ENCODE results near the gene CCDC38.
A peak's percentile ranks its signal among the peaks of the same experiment; 100 is the strongest.

CCDC38 gene

DNA sequence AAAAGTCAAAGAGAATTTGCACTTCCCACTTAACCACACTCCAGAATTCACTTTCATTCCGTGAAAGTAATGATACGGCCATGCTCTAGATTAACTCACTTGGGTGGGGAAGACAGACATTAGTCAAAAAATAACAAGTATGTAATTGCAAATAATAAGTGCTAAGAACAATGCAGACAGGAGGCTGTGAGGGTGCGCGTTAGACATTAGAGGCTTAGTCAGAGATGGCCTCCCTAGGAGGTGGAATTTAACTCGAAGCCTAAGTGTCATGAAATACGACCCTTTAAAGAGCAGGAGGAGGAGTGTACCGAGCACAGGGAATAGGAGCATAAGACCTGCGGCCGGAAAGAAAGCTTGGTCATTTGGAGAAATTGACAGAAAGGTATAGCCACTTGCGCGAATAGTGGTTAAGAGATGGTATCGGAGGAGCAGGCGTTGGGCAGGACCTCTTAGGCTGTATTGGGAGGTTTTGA, 83.0 kb downstream of the CCDC38 start:
- Histone ChIP-seq H3K4me1 (ENCODE audit: control insufficient read depth, low read depth, low read length) (peaks cover 12% of the 10 kb centered on the region), H2BK15ac (replicated peaks; ENCODE audit: low read depth) (no peak overlapping the region), H3K56ac (ENCODE audit: low read length) (peak overlapping the region; percentile 95), H3K4me2 (ENCODE audit: low read length) (peak overlapping the region; percentile 75), H2AK5ac (ENCODE audit: low read length) (no peak overlapping the region), H3K27me3 (ENCODE audit: insufficient read depth, low read length, poor library complexity) (no peaks in the 10 kb centered on the region), H4K5ac (ENCODE audit: low read length) (no peak overlapping the region), H3K79me2 (ENCODE audit: control insufficient read depth, insufficient read depth, low read length) (peaks cover 41% of the 10 kb centered on the region), H2BK120ac (ENCODE audit: low read depth, low read length) (no peak overlapping the region), H3K36me3 (ENCODE audit: control insufficient read depth, insufficient read depth, low read length) (peaks cover 2% of the 10 kb centered on the region), H3K18ac (ENCODE audit: low read length) (peak overlapping the region; percentile 12), H3K4ac (ENCODE audit: low read depth, low read length) (peak overlapping the region; percentile 44), H2BK5ac (ENCODE audit: low read length) (no peak overlapping the region), H3K79me1 (ENCODE audit: low read length) (peaks cover 8% of the 10 kb centered on the region), H3K9ac (ENCODE audit: low read length) (peak overlapping the region; percentile 85), H4K8ac (ENCODE audit: low read depth, low read length) (no peak overlapping the region), H3K27ac (ENCODE audit: low read depth, low read length) (peak overlapping the region; percentile 48), H3K4me3 (ENCODE audit: low read length) (peak overlapping the region; percentile 72), H3K23ac (ENCODE audit: low read length) (no peak overlapping the region)
- peak; percentile 78 for DNase-seq
- WGBS (ENCODE audit: extremely low coverage, insufficient coverage, low lambda C conversion rate) = no CpG with 5 or more reads among the region's 13 CpGs

DNA sequence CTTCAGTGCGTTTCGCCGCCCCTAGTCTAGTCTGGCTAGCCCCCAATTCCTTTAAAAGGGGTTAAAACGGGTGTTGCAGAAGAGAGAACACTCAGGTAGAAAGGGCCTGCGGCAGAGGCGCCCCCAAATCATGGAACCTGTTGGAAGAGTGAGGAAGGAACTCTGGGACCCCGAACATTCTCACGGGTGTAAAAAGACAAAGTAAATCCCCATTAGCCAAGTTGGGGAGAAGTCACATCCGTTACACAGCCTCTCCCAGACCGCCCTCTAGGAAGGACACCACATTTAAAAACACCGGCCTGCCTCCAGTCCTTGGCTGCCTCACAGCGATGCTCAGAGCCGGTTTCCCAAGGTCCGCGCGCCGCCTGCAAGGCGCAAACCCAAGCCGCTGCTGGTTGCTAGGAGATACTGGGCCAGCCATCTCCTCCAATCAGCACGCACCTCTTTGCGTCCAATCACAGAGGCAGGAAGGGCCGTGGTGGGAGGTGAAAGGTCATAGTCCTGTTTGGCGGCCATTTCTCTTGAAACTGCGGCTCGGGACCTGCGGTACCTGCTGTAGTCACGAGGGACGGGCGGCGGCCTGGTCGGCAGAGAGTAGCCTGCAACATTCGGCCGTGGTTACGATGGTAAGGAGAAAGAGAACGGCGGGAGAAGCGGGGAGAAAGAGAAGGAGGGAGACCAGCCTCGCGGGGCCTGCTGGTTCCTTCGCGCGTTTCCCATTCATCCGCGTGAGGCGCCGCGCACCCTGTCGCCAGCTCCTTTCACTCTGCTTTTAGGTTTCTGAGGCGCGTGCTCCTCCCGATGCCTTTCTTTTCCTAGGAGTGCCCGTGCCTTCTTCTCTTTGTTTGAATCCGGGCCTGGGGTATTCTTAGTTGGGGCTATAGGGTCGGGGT, 83.7 kb downstream of the CCDC38 start, which contains the start of gene SNRPF:
Gene SNRPF (plus strand): TSS at position 502 of the 893 bp plus-strand sequence. CDS start 122 bp downstream, at position 624.
- Histone ChIP-seq H2BK15ac (replicated peaks; ENCODE audit: low read depth) (no peak within 1 kb of the TSS), H3K4me1 (ENCODE audit: control insufficient read depth, low read depth, low read length) (peaks cover 14% of the 10 kb centered on the region), H2AK5ac (ENCODE audit: low read length) (no peak within 1 kb of the TSS), H3K18ac (ENCODE audit: low read length) (peak within 1 kb of the TSS; percentile 12), H3K56ac (ENCODE audit: low read length) (peak within 1 kb of the TSS; percentile 95), H2BK120ac (ENCODE audit: low read depth, low read length) (no peak within 1 kb of the TSS), H3K4me2 (ENCODE audit: low read length) (peak within 1 kb of the TSS; percentile 90), H2BK5ac (ENCODE audit: low read length) (peak within 1 kb of the TSS; percentile 17), H4K5ac (ENCODE audit: low read length) (no peak within 1 kb of the TSS), H3K36me3 (ENCODE audit: control insufficient read depth, insufficient read depth, low read length) (peaks cover 2% of the 10 kb centered on the region), H3K79me2 (ENCODE audit: control insufficient read depth, insufficient read depth, low read length) (peaks cover 41% of the 10 kb centered on the region), H3K4me3 (ENCODE audit: low read length) (peak within 1 kb of the TSS; percentile 72), H4K8ac (ENCODE audit: low read depth, low read length) (peak within 1 kb of the TSS; percentile 16), H3K4ac (ENCODE audit: low read depth, low read length) (peak within 1 kb of the TSS; percentile 44), H3K79me1 (ENCODE audit: low read length) (peaks cover 8% of the 10 kb centered on the region), H3K9ac (ENCODE audit: low read length) (peak within 1 kb of the TSS; percentile 85), H3K27me3 (ENCODE audit: insufficient read depth, low read length, poor library complexity) (no peaks in the 10 kb centered on the region), H3K23ac (ENCODE audit: low read length) (peak within 1 kb of the TSS; percentile 96), H3K27ac (ENCODE audit: low read depth, low read length) (peak within 1 kb of the TSS; percentile 48)
- no CpG with 5 or more reads among the region's 54 CpGs for WGBS (ENCODE audit: extremely low coverage, insufficient coverage, low lambda C conversion rate)
- DNase-seq = peak; percentile 99

DNA sequence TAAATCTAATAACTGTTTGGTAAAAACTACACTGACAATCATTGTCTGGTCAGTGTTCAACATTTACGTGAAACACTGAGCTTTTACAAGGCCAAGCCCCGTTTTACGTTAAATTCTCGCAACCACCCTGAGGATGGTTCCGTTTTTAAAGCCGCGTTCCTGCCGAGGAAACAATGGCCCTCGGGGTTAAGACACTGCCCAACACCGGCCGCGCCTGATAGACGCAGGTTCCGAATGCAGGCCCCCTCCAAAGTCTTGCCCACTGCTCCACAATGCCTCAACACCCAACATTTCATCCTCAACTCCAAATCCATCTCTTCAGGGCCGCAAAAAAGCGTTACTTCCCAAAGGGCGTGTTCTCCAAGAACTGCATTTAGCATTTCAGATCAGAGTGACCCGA, 84.6 kb downstream of the CCDC38 start:
- peak overlapping the region; percentile 8 for H3K4me3 ChIP-seq (ENCODE audit: low read length)
- peaks cover 16% of the 10 kb centered on the region for H3K4me1 ChIP-seq (ENCODE audit: control insufficient read depth, low read depth, low read length)
- H4K8ac ChIP-seq (ENCODE audit: low read depth, low read length) = peak overlapping the region; percentile 16
- H2BK5ac ChIP-seq (ENCODE audit: low read length) = peak overlapping the region; percentile 17
- no peak overlapping the region for H3K4ac ChIP-seq (ENCODE audit: low read depth, low read length)
- no peak overlapping the region for H2AK5ac ChIP-seq (ENCODE audit: low read length)
- H2BK15ac ChIP-seq (replicated peaks; ENCODE audit: low read depth) = no peak overlapping the region
- H3K27ac ChIP-seq (ENCODE audit: low read depth, low read length) = no peak overlapping the region
- no peak overlapping the region for H4K5ac ChIP-seq (ENCODE audit: low read length)
- peak overlapping the region; percentile 67 for H3K9ac ChIP-seq (ENCODE audit: low read length)
- peaks cover 34% of the 10 kb centered on the region for H3K79me2 ChIP-seq (ENCODE audit: control insufficient read depth, insufficient read depth, low read length)
- peaks cover 3% of the 10 kb centered on the region for H3K79me1 ChIP-seq (ENCODE audit: low read length)
- H3K23ac ChIP-seq (ENCODE audit: low read length) = peak overlapping the region; percentile 96
- H3K56ac ChIP-seq (ENCODE audit: low read length) = peak overlapping the region; percentile 81
- H3K36me3 ChIP-seq (ENCODE audit: control insufficient read depth, insufficient read depth, low read length) = peaks cover 2% of the 10 kb centered on the region
- H3K4me2 ChIP-seq (ENCODE audit: low read length) = peak overlapping the region; percentile 82
- no CpG with 5 or more reads among the region's 18 CpGs for WGBS (ENCODE audit: extremely low coverage, insufficient coverage, low lambda C conversion rate)
- H2BK120ac ChIP-seq (ENCODE audit: low read depth, low read length) = no peak overlapping the region
- H3K18ac ChIP-seq (ENCODE audit: low read length) = no peak overlapping the region
- no peak for DNase-seq
- no peaks in the 10 kb centered on the region for H3K27me3 ChIP-seq (ENCODE audit: insufficient read depth, low read length, poor library complexity)

DNA sequence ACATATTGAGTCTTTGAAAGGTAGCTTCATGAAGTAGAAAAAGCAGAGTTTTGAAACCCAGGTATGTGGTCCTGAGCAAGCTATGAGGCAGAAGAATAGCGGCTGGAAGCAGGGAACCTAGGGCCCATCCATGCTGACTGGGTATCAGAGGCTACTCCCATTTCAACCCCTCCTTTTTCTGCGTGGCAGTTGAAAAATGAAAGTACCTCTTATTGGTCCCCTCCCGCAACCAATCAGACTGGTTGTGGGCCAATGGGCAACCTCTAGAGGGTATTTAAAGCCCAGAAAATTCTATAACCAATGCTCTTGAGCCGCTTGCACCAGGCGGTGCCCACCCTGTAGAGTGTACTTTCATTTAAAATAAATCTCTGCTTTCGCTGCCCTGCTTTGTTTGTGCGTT, 85.3 kb downstream of the CCDC38 start:
- Histone ChIP-seq H3K4me2 (ENCODE audit: low read length) (no peak overlapping the region), H3K27me3 (ENCODE audit: insufficient read depth, low read length, poor library complexity) (no peaks in the 10 kb centered on the region), H3K79me2 (ENCODE audit: control insufficient read depth, insufficient read depth, low read length) (peaks cover 28% of the 10 kb centered on the region), H3K18ac (ENCODE audit: low read length) (no peak overlapping the region), H4K8ac (ENCODE audit: low read depth, low read length) (no peak overlapping the region), H3K23ac (ENCODE audit: low read length) (no peak overlapping the region), H3K56ac (ENCODE audit: low read length) (no peak overlapping the region), H2BK15ac (replicated peaks; ENCODE audit: low read depth) (no peak overlapping the region), H3K9ac (ENCODE audit: low read length) (no peak overlapping the region), H2AK5ac (ENCODE audit: low read length) (no peak overlapping the region), H3K36me3 (ENCODE audit: control insufficient read depth, insufficient read depth, low read length) (peaks cover 2% of the 10 kb centered on the region), H3K4me1 (ENCODE audit: control insufficient read depth, low read depth, low read length) (peaks cover 16% of the 10 kb centered on the region), H2BK5ac (ENCODE audit: low read length) (no peak overlapping the region), H2BK120ac (ENCODE audit: low read depth, low read length) (no peak overlapping the region), H3K27ac (ENCODE audit: low read depth, low read length) (no peak overlapping the region), H4K5ac (ENCODE audit: low read length) (no peak overlapping the region), H3K4ac (ENCODE audit: low read depth, low read length) (no peak overlapping the region), H3K79me1 (ENCODE audit: low read length) (peaks cover 3% of the 10 kb centered on the region), H3K4me3 (ENCODE audit: low read length) (no peak overlapping the region)
- DNase-seq = peak; percentile 40
- WGBS (ENCODE audit: extremely low coverage, insufficient coverage, low lambda C conversion rate) = no CpG with 5 or more reads among the region's 7 CpGs

DNA sequence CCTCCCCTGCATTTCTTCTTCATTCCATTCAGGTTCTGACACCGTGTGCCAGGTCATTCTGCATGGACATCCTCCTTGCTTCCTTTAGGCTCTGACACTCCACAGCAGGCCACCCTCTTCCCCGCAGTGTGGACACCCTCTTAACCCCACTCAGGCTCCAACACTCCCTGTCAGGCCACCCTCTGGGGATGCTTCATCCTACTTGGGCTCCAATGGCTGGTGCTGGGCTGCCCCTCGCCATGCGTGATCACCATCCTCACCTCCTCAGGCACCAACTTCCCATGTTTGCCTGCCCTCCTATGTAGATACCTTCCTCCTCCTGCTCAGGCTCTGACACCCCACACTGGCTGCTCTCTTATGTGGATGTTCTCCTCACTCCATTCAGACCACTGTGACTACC, 90.3 kb downstream of the CCDC38 start:
- Histone ChIP-seq H3K56ac (ENCODE audit: low read length) (no peak overlapping the region), H3K4me2 (ENCODE audit: low read length) (no peak overlapping the region), H3K27ac (ENCODE audit: low read depth, low read length) (no peak overlapping the region), H2BK15ac (replicated peaks; ENCODE audit: low read depth) (no peak overlapping the region), H3K79me1 (ENCODE audit: low read length) (no peaks in the 10 kb centered on the region), H3K18ac (ENCODE audit: low read length) (no peak overlapping the region), H3K36me3 (ENCODE audit: control insufficient read depth, insufficient read depth, low read length) (no peaks in the 10 kb centered on the region), H3K79me2 (ENCODE audit: control insufficient read depth, insufficient read depth, low read length) (no peaks in the 10 kb centered on the region), H3K4ac (ENCODE audit: low read depth, low read length) (no peak overlapping the region), H3K23ac (ENCODE audit: low read length) (no peak overlapping the region), H4K8ac (ENCODE audit: low read depth, low read length) (no peak overlapping the region), H3K4me3 (ENCODE audit: low read length) (no peak overlapping the region), H3K27me3 (ENCODE audit: insufficient read depth, low read length, poor library complexity) (no peaks in the 10 kb centered on the region), H2BK120ac (ENCODE audit: low read depth, low read length) (no peak overlapping the region), H2AK5ac (ENCODE audit: low read length) (no peak overlapping the region), H3K4me1 (ENCODE audit: control insufficient read depth, low read depth, low read length) (peaks cover 7% of the 10 kb centered on the region), H4K5ac (ENCODE audit: low read length) (no peak overlapping the region), H2BK5ac (ENCODE audit: low read length) (no peak overlapping the region), H3K9ac (ENCODE audit: low read length) (no peak overlapping the region)
- WGBS (ENCODE audit: extremely low coverage, insufficient coverage, low lambda C conversion rate) = no CpG with 5 or more reads among the region's 4 CpGs
- DNase-seq = no peak

Data from mesendoderm (in vitro differentiated cells).